ENCODE data around the gene RBM18. TPM values are rescaled to one million over a fixed set of nuclear protein-coding genes. Genes with fewer than 3 reads are reported as not detected.

RBM18 gene
- total RNA-seq, 1 experiment from 2014 or later = 32.5 TPM

- H3K9me2 ChIP-seq (ENCODE audit: insufficient read depth) = no peaks in the 10 kb centered on the region
- no peaks in the 10 kb centered on the region for H3K27me3 ChIP-seq (ENCODE audit: insufficient read depth, low read length)
- RAD21 ChIA-PET (ENCODE audit: low non-redundant PET in 1 of 2, low total read pairs in 2 of 2, uncharacterized antibody in 2 of 2, unreplicated experiment in 2 of 2) = no interaction called here
- DNase-seq (ENCODE audit: low read depth, low spot score) = no peak
- no peaks in the 10 kb centered on the region for H4K20me1 ChIP-seq (ENCODE audit: insufficient read depth)
- POLR2A ChIA-PET = no interaction called here
- H3K4me1 ChIP-seq (ENCODE audit: control insufficient read depth in 1 of 2, insufficient read depth in 2 of 2, low read length in 2 of 2) = no peaks in the 10 kb centered on the region
- TF ChIP-seq SP1 (IDR thresholded peaks at IDR 0.05; ENCODE audit: low read depth) = no peak
- TF ChIP-seq JUND (IDR thresholded peaks at IDR 0.05) = no peak
- TF ChIP-seq ZBTB33 (IDR thresholded peaks at IDR 0.05; ENCODE audit: extremely low read depth, insufficient replicate concordance, low read length) = no peak
- no peak for TF ChIP-seq YY1 (IDR thresholded peaks at IDR 0.05; ENCODE audit: extremely low read depth, insufficient replicate concordance, low read depth, low read length)
- no peak for TF ChIP-seq ATF3 (IDR thresholded peaks at IDR 0.05)
- no peak for TF ChIP-seq SRF (IDR thresholded peaks at IDR 0.05; ENCODE audit: low read depth)
- TF ChIP-seq RAD21 (IDR thresholded peaks at IDR 0.05; ENCODE audit: low read depth) = no peak
- no peak for TF ChIP-seq TCF7L2 (IDR thresholded peaks at IDR 0.05; ENCODE audit: borderline replicate concordance, extremely low read depth, insufficient read depth, insufficient read length)
- no peak for TF ChIP-seq ZFX (IDR thresholded peaks at IDR 0.05)
- no peak for TF ChIP-seq EZH2phosphoT487 (IDR thresholded peaks at IDR 0.05; ENCODE audit: borderline replicate concordance)
- no peak for TF ChIP-seq POLR2AphosphoS5 (IDR thresholded peaks at IDR 0.05; ENCODE audit: low read depth, low read length)
- BruUV-seq (replicated peaks) = no TSS peak
- no peak overlapping the region for H2AFZ ChIP-seq (ENCODE audit: low read depth, low read length, poor library complexity, severe bottlenecking)
- H3K9me3 ChIP-seq (ENCODE audit: control insufficient read depth in 1 of 2, insufficient read depth in 1 of 2, low read depth in 1 of 2, low read length in 2 of 2) = no peaks in the 10 kb centered on the region
- H3K9ac ChIP-seq (ENCODE audit: low read length) = no peak overlapping the region
- H3K4me3 ChIP-seq (replicated peaks in 1 of 2; ENCODE audit: low read depth in 1 of 2, low read length in 2 of 2) = no peak overlapping the region
- H3K27ac ChIP-seq (ENCODE audit: low read depth, low read length) = no peak overlapping the region
- no peak for ATAC-seq
- no peaks in the 10 kb centered on the region for H3K36me3 ChIP-seq (ENCODE audit: control insufficient read depth in 1 of 2, insufficient read depth in 2 of 2, low read length in 2 of 2)
- no peak overlapping the region for H3K4me2 ChIP-seq (ENCODE audit: low read length)
- intact Hi-C loops (cut with micrococcal nuclease) = no loop called here
- no peaks in the 10 kb centered on the region for H3K79me2 ChIP-seq (ENCODE audit: insufficient read depth, low read length)
- CTCF ChIA-PET = no interaction called here
Measured at GRCh38 chr9:122197426-122197825, 67.2 kb downstream of the RBM18 start.

All from HCT116 (cell line).